ENCODE measurements around the gene LACRT. TPM values are rescaled to one million over a fixed set of nuclear protein-coding genes. Genes with fewer than 3 reads are reported as not detected.

Gene LACRT
- total and polyA plus RNA-seq, 9 of the 15 experiments (the other 6 are each of a cell fraction or from before 2014, with no cell fraction given), result not detected

DNA sequence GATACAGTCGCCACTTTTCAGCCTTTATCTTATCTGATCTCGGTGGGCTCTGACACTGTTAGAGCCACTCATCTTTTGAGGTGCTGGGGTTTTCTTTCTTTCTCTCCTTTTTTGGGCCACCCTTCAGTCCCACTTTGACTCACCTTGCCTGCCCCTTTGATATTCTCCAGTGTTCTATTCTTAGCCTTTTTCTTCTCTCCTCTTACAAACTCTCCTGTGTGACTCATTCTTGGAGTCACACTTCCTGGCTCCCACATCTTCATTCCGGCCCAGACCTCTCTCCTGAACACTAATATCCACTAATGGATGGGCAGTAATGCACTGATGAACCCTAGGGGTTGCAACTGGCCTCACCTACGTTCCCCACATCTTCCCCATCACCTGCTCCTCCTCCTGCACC is 15.7 kb upstream of the LACRT start:
- FAIRE-seq, result no peak
- CTCF ChIA-PET (ENCODE audit: low intra/inter-chr PET ratio), result no interaction called here

DNA sequence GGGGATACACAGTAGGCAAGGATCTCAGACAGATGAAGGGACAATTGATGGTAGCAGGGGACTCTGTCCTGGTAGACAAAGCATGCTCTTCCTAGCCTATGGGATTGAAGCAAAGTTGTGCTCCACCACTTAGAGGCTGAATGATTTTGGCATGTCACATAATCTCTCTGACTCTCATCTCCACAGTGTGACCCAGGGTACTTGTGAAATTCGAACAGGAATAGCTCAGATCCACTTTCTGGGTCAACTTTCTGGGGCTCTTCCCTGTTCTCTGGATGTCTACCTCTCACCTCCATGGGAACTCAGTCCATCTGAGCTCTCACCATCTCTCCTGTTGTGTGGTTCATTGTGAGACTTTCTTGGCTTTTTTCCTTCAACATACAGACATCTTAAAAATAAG is 15.1 kb upstream of the LACRT start:
- Histone ChIP-seq H3K4me2 (ENCODE audit: insufficient read depth, low read length) (no peak overlapping the region), H3K9me3 (replicated peaks; ENCODE audit: control insufficient read depth, insufficient read depth, low read depth, low read length) (no peaks in the 10 kb centered on the region), H3K9ac (ENCODE audit: insufficient read depth in 1 of 2, low read depth in 2 of 2, low read length in 2 of 2) (no peak overlapping the region), H3K27me3 (ENCODE audit: control insufficient read depth in 2 of 2, insufficient read depth in 2 of 2, low read length in 2 of 2) (peaks cover 0 to 15% of the 10 kb centered on the region in 2 experiments; a peak in 3 of 5 replicates), H3K4me1 (replicated peaks in 1 of 2; ENCODE audit: control insufficient read depth in 2 of 2, insufficient read depth in 2 of 2, low read length in 2 of 2) (no peaks in the 10 kb centered on the region), H2AFZ (ENCODE audit: low read depth, low read length) (no peak overlapping the region), H3K9me1 (ENCODE audit: control insufficient read depth, insufficient read depth, low read length) (no peaks in the 10 kb centered on the region), H3K4me3 (no peak overlapping the region), H4K20me1 (replicated peaks; ENCODE audit: control insufficient read depth, insufficient read depth, low read length) (no peaks in the 10 kb centered on the region), H3K27ac (ENCODE audit: extremely low read depth, low read depth, low read length) (no peak overlapping the region), H3K79me2 (ENCODE audit: control insufficient read depth, insufficient read depth, low read length) (no peaks in the 10 kb centered on the region), H3K36me3 (ENCODE audit: control insufficient read depth, insufficient read depth, low read length) (no peaks in the 10 kb centered on the region)
- DNase-seq (ENCODE audit: extremely low read depth in 1 of 4, low spot score in 3 of 4) (no peak), ATAC-seq (no peak), FAIRE-seq (no peak)
- CTCF ChIA-PET (ENCODE audit: low intra/inter-chr PET ratio), result no interaction called here
- BruUV-seq (replicated peaks), result no TSS peak
- POLR2A ChIA-PET, result interaction anchor here (0.6 kb wide), 1 partner anchor 997 kb away, joined by 3 read pairs; no protein-coding TSS in a partner anchor
- TF ChIP-seq, protein P1, sequence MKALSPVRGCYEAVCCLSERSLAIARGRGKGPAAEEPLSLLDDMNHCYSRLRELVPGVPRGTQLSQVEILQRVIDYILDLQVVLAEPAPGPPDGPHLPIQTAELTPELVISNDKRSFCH (CRISPR knock-in tag; IDR thresholded peaks at IDR 0.05), result no peak
- TF ChIP-seq, protein P1 (tag; IDR thresholded peaks at IDR 0.05), result no peak
- TF ChIP-seq ZNF696 (CRISPR knock-in tag; conservative IDR thresholded peaks at IDR 0.05) (no peak), HOXB6 (CRISPR knock-in tag; IDR thresholded peaks at IDR 0.05; ENCODE audit: borderline replicate concordance) (no peak), CEBPB (tag; IDR thresholded peaks at IDR 0.05) (no peak)
- WGBS (ENCODE audit: insufficient coverage, low coverage, missing lambda C conversion rate), result 0% methylated on average over 1 of the region's 1 CpG
- in situ Hi-C loops (cut with MboI), result no loop called here
- intact Hi-C loops (cut with micrococcal nuclease), result no loop called here

More for the DNA sequence above, 15.7 kb upstream of the LACRT start:
- Histone ChIP-seq H3K27ac (ENCODE audit: extremely low read depth, low read depth, low read length) (no peak overlapping the region), H3K4me2 (ENCODE audit: insufficient read depth, low read length) (no peak overlapping the region), H2AFZ (ENCODE audit: low read depth, low read length) (no peak overlapping the region), H3K9me1 (ENCODE audit: control insufficient read depth, insufficient read depth, low read length) (no peaks in the 10 kb centered on the region), H3K9me3 (replicated peaks; ENCODE audit: control insufficient read depth, insufficient read depth, low read depth, low read length) (no peaks in the 10 kb centered on the region), H3K27me3 (ENCODE audit: control insufficient read depth in 2 of 2, insufficient read depth in 2 of 2, low read length in 2 of 2) (peaks cover 0 to 11% of the 10 kb centered on the region in 2 experiments; a peak in 3 of 5 replicates), H3K4me1 (replicated peaks in 1 of 2; ENCODE audit: control insufficient read depth in 2 of 2, insufficient read depth in 2 of 2, low read length in 2 of 2) (no peaks in the 10 kb centered on the region), H4K20me1 (replicated peaks; ENCODE audit: control insufficient read depth, insufficient read depth, low read length) (no peaks in the 10 kb centered on the region), H3K79me2 (ENCODE audit: control insufficient read depth, insufficient read depth, low read length) (no peaks in the 10 kb centered on the region), H3K4me3 (no peak overlapping the region), H3K36me3 (ENCODE audit: control insufficient read depth, insufficient read depth, low read length) (no peaks in the 10 kb centered on the region), H3K9ac (ENCODE audit: insufficient read depth in 1 of 2, low read depth in 2 of 2, low read length in 2 of 2) (no peak overlapping the region)
- DNase-seq (ENCODE audit: extremely low read depth in 1 of 4, low spot score in 3 of 4), result no peak
- POLR2A ChIA-PET, result no interaction called here
- TF ChIP-seq BHLHE40 (IDR thresholded peaks at IDR 0.05; ENCODE audit: low read length), result no peak
- no peak for TF ChIP-seq SMARCE1 (IDR thresholded peaks at IDR 0.05)
- TF ChIP-seq POU5F1 (IDR thresholded peaks at IDR 0.05; ENCODE audit: borderline replicate concordance, low read depth, low read length, partially characterized antibody), result no peak
- TF ChIP-seq ZNF584 (CRISPR knock-in tag; IDR thresholded peaks at IDR 0.05; ENCODE audit: low read depth), result no peak
- no peak for TF ChIP-seq HNRNPLL (IDR thresholded peaks at IDR 0.05; ENCODE audit: low read depth, low read length, poor library complexity, severe bottlenecking)
- TF ChIP-seq KLF16 (IDR thresholded peaks at IDR 0.05), result no peak
- no peak for TF ChIP-seq TAF9B (IDR thresholded peaks at IDR 0.05; ENCODE audit: partially characterized antibody)
- 0% methylated on average over 4 of the region's 4 CpGs for WGBS (ENCODE audit: insufficient coverage, low coverage, missing lambda C conversion rate)
- BruUV-seq (replicated peaks), result no TSS peak
- intact Hi-C loops (cut with micrococcal nuclease), result no loop called here
- ATAC-seq, result no peak
- in situ Hi-C loops (cut with MboI), result no loop called here

All from K562 (cell line).